Hepatocyte (in vitro differentiated cells): ENCODE data around the gene PIGT.

Experiments used
- CTCF ChIP-seq: fragments of 200-600 bp; sonication (generic); IDR thresholded peaks from 2 replicates; pipeline ENCODE4 v1.5.1; 2016; ENCODE audit warnings: antibody characterized with exemption, mild to moderate bottlenecking; ENCODE audit not compliant: poor library complexity
- EZH2 ChIP-seq: fragments of 200-600 bp; sonication (generic); IDR thresholded peaks from 2 replicates; pipeline ENCODE4 v1.6.1; 2016; ENCODE audit warnings: antibody characterized with exemption, mild to moderate bottlenecking, borderline replicate concordance
- EZH2phosphoT487 ChIP-seq: fragments of 200-600 bp; sonication (generic); IDR thresholded peaks from one replicate; pipeline ENCODE4 v1.6.1; 2018; ENCODE audit warnings: antibody characterized with exemption, mild to moderate bottlenecking, low read depth, moderate library complexity; ENCODE audit not compliant: unreplicated experiment, severe bottlenecking

GRCh38 chr20:45391559-45391958 is 24.4 kb upstream of the PIGT start:
- TF ChIP-seq CTCF: no peak
- TF ChIP-seq EZH2: no peak
- no peak for TF ChIP-seq EZH2phosphoT487
